NCI-H1092 treated with DMSO at 0.1 percent for 48 hours (cell line): ENCODE results near the gene SPEM1.

Source experiments
- DNase-seq: peaks from one replicate; lab custom pipeline; 2025; lab: John Stamatoyannopoulos, UW

Gene SPEM1

DNA sequence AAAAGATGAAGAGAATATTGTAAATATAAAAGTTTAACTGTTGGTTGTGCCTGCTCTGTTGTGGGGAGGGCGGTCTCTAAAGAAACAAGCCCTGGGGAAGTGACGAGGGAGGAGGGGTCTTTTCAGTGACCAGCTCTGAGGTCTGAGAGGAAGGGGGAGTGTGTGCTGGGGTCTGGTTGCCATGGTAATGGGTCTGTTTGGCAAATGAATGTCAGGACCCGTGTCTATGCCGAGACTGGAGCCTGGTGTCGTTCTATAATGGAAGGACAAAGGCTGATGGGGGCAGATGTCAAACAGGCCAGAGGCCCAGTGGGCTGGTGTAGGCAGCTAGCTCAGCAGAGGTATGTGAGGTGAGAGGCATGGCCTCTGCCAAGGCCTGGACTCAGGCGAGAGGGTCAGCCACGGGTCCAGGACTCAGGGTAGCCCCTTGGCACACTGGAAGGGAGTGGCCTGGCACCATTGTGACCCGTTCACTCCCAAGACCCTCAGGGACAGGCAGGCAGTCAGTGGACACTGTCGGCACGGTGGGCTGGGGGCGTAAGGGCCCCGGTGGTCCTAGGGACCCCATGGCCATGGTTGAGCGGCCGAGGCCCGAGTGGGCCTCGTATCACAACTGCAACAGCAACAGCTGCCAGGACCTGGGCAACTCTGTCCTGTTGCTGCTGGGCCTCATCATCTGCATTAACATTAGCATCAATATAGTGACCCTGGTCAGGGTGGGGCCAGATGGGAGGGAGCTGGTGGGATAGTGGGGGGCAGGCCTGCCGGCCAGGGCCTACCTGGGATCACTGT is at the start of gene SPEM1:
Gene SPEM1, plus strand, starts transcription at position 506 of the 792 bp plus-strand sequence. Its CDS starts 61 bp downstream, at position 567.
- DNase-seq = no peak

DNA sequence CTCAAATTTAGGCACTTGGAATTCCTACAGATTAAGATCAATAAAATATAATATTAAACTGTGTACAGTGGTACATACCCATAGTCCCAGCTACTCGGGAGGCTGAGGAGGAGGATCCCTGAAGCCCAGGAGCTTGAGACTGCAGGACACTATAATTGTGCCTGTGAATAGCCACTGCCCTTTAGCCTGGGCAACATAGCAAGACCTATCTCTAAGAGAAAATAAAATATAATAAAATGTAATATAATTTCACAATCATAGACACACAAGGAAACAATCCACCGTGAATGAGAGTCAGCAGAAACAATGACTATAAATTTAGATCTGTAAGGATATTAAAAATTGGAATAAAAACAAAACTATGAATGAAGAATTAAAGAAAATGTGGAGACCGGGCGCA is 49.3 kb upstream of the SPEM1 start:
- no peak for DNase-seq

DNA sequence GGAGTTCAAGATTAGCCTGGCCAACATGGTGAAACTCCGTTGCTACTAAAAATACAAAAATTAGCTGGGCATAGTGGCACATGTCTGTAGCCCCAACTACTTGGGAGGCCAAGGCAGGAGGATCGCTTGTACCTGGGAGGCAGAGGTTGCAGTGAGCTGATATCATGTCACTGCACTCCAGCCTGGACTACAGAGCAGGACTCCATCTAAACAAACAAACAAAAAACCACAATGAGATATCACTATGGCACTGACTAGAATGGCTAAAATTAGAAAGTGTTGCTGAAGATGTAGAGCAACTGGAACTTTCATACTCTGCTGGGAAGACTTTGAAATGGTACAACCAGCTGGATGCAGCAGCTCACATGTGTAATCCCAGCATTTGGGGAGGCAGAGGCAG is 45.8 kb upstream of the SPEM1 start:
- no peak for DNase-seq

DNA sequence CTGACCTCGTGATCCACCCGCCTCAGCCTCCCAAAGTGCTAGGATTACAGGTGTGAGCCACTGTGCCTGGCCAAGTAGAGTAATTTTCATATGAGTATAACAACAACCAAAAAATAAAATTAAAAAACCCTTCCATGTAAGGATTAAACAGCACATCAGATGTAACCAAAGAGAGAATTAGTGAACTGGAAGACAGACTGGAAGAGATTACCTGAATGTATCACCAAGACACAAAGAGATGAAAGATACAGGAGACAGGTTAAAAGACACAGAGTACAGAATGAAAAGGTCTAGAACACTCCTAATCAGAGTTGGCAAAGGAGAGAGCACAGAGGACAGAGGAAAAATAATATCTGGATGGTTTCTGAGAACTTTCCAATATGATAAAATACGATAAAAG is 41.0 kb upstream of the SPEM1 start:
- no peak for DNase-seq

- peak; percentile 2 for DNase-seq
Observed at GRCh38 chr17:7380321-7380720, 39.8 kb upstream of the SPEM1 start.

GRCh38 chr17:7380855-7381683 is 39.1 kb upstream of the SPEM1 start, which contains the start of gene TNK1:
TNK1 (plus strand) TSS chr17:7381089; CDS start chr17:7382927, 1,838 bp downstream.
- no peak for DNase-seq

- no peak for DNase-seq
Observed at GRCh38 chr17:7382901-7383300, 37.2 kb upstream of the SPEM1 start.

DNA sequence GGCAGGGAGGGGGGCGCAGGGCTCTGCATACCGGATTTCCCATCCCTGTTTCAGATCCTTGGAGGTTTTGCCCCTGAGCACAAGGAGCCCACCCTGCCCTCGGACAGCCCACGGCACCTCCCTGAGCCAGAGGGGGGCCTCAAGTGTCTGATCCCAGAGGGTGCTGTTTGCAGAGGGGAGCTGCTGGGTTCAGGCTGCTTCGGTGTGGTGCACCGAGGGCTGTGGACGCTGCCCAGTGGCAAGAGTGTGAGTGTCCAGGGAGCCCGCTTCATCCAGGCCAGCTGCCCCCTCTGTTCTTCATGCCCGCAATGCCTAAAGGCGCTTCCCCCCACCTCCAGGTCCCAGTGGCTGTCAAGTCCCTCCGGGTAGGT is 36.8 kb upstream of the SPEM1 start:
- no peak for DNase-seq

GRCh38 chr17:7383742-7384488 is 36.2 kb upstream of the SPEM1 start:
- peak; percentile 33 for DNase-seq

- no peak for DNase-seq
Observed at GRCh38 chr17:7384489-7385081, 35.5 kb upstream of the SPEM1 start.

DNA sequence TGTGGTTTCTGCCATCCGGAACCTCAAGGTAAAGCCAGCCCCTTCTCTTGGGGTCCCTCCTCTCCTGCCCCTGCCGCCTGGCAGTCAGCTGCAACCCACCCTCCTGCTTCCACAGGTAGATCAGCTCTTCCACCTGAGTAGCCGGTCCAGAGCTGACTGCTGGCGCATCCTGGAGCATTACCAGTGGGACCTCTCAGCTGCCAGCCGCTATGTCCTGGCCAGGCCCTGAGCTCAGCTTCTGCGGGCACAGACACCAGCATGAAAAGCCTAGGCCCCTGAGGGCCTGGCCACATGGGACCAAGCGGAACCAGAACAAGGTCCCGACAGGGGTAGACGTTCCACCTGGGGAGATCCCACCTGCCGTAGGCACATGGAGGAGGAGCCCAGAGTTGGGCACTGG is 31.3 kb upstream of the SPEM1 start:
- no peak for DNase-seq

DNA sequence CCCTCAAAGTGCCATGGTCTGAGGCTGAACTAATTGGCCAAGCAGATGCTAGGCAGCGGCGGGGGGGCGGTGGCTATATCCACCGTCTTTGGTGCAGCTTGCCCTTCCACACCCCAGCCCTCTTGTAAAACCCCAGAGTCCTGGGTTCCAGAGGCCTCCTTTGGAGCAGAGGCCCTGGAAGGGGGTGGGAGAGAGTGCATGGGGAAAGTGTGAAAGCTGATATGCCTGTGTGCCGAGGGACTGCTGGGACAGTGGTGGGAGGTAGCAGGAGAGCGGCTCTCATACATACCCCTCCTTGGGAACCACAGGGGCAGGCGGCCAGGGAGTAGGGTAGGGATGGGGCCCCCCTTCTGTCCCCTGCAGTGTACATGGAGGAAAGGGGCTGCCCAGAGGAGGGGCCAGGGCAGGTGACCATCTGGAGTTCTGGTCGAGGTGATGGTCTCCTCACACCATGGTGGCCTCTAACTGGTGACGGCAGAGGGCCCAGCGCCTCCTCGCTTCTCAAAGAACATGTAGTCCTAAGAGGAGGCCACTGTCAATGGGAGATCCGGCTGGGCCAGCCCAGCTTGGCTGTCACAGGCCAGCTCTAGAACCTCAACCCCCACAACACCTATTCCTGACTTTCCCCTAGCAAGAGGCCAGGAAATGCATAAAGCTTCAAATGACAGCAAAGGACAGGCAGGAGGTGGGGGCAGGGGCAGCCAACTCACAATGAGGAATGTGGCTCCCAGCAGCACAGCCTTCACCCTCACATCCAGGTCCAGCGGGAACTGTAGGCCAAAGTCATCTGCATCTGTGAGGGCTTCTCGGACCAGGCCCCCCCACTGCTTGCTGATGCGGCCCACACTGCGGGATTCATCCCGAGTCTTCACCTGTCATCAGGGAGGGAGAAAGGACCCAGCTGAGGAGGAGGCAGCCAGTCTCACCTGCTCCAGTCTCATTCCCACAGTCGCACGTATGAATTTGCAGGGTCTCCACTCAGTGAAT is 29.9 kb upstream of the SPEM1 start:
- DNase-seq = no peak

DNA sequence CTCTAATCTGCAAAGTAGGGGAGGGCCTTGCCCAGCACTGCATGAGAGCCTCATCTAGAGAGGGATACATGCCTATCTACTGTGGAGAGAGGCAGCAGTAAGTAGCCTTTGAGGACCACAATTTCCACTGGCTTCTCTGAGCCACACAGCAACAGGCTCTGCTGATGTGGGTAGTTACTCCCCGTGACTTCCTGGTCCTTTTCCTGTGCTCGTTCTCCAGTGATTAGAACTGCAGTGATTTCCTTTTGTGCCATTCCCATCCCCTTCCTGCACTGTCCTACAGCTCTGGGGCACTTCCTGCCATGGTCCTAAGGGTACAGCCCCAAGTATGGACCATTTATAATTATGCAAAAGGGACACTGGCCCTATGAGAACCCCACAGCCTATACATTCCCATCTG is 28.8 kb upstream of the SPEM1 start:
- DNase-seq = no peak

DNA sequence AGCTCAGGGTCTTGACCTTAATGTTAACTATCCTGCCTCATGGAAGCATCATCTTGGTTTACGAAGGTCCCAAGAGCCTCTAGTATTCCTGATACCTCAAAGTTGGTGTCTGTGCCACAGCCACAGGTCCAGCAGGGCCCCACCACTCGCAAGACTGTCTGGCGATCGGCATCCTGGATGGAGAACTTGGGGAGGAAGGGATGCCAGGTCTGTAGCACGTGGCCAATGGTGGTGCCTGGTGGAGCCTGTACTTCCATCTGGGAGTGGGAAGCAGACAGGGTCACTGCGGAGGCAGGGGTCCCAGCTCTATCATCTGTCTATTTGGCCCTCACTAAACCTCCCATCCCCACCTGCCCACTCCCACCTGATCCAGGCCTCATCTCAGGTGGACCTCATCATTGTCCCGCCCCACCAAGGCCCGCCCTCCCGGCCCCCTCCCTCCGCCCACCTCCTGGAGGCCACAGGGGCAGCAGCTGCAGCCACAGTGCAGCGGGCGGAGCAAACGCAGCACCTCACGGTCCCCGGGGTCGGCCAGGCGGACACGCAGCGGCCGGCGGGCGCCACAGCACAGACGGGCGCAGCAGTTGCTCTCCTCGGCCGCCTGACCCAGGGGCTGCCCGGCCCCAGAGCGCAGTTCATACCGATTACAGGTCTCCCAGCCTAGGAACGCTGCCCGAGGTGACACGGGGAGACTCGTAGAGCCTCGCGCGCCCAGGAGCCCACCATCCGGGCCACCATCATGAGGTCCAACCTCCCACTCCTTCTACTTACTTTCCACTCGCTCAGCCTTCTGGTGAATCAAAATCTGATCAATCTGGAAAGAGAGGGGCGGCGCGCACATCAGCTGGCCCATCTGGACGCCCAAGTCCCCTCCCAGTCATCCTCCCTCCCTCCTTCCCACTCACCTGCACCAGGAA is 27.2 kb upstream of the SPEM1 start:
- no peak for DNase-seq

DNA sequence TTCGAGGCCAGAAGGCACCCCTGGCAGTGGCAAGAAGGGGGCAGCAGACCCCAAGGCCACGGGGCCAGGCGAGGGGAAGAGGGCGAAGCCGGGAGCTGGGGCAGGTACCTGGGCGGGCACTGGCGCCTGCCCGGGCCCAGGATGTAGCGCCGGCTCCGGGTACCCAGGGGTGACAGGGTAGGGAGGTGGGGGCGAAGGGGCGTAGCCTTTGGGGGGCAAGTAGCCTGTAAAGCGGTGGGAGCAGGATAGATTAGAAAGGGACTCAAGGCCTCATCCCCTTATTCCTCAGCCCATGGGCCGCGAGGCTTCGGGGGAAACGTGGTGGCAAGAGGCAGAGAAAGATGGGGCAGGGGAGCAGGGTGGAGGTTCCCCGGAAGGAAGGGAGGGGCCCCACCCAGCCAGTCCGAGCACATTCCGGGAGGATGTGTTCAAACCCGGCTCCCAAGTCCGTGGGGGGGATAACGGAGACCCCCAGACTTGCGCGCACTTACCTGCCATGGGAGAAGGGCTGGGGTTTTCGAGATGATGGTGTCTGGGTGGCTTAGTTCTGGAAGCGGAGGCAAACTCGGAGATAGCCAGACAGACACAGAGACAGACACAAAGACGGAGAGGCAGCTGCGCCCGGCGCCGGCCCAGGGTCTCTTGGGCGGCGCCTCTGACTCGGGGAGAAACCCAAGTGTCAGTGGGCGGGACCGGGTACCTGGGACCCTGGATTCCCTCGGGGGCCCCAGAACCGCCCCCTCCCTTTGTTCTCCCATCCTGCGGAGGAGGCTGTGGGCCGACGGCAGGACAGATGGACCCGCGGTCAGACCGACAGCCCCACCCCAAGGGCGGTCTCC is 26.3 kb upstream of the SPEM1 start:
- peak; percentile 50 for DNase-seq

- peak; percentile 60 for DNase-seq
Observed at GRCh38 chr17:7394452-7395191, 25.5 kb upstream of the SPEM1 start, which contains the start of gene PLSCR3. PLSCR3 (minus strand) TSS chr17:7394525; CDS start chr17:7394110, 415 bp downstream.

DNA sequence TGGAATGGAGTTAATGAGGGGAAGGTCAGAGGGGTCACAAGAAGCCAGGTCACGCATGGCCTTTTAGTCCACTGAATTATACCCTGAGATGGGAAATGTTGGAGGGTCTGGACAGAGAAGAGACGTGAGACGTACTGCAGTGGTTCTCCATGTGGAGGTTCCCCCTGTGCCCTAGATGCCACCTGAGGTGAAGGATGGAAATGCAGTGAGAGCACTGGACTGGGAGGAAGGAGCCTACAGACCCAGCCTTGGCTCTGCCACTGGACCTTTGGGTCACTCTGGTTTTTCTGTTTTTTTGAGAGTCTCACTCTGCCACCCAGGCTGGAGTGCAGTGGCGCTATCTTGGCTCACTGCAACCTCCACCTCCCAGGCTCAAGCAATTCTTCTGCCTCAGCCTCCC is 24.0 kb upstream of the SPEM1 start:
- no peak for DNase-seq

- no peak for DNase-seq
Observed at GRCh38 chr17:7398612-7399011, 21.5 kb upstream of the SPEM1 start.
